ENCODE results near the gene MSH3.
"Not testable (repeated sequence)": the region's sequence is repeated elsewhere in the genome, so short reads cannot be mapped to it uniquely, and the experiment has no call there.

The MSH3 gene

DNA sequence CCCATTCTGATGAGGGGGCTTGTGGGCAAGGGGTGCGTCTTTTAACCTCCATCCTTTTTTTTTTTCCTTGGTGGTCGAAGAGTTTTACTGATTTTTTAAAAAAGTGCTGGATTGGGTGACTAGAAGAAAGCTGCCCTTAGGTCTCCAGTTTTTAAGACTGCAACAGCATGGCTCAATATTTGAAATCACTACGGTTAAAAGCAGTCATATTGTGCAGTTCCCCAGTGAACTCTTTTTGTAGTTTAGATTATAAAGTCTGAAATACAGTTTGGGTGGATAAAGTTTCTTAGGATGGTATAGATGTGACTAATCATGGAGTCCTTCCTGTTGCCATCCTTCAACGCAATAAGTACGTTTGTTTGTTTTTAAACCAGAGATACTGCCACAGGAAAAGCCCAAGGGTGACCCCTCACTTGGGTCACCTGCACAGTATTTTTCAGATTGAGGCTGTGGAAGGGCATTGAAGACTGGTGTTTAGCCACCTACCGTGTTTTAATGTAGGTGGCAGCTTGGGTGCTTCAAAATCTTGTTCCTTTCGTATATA lies 851 bp downstream of the MSH3 start:
- no peak for DNase-seq (ENCODE audit: low read depth in 2 of 2, low spot score in 1 of 2)

DNA sequence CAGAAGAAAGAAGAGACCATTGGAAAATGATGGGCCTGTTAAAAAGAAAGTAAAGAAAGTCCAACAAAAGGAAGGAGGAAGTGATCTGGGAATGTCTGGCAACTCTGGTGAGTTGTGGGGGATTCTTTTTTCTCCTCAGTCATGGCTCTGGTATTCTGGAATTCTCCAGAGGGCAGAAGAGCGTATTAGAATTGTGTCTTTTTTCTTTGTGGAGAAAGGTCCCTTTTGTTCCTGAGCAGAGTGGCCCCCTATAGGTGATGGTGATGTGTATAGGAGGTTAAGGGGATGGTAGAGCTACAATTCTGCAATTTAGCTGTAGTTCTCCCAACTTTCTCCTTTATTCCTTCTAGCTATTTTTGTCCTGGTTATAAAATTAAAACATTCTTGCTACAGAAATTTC lies 2.0 kb downstream of the MSH3 start:
- no peak for DNase-seq (ENCODE audit: low read depth in 2 of 2, low spot score in 1 of 2)

DNA sequence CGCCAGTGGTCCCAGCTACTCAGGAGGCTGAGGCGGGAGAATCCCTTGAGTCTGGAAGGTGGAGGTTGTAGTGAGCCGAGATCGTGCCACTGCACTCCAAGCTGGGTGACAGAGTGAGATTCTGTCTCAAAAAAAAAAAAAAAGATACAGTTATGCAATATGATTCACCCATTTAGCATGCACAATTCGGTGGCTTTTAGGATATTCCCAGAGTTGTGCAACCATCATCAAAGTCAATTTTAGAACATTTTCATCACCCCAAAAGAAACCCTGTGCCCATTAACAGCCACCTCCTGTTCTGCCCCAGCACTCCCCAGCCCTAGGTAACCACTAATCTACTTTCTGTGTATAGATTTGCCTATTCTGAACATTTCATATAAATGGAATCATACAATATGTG lies 4.7 kb downstream of the MSH3 start:
- no peak for DNase-seq (ENCODE audit: low read depth in 2 of 2, low spot score in 1 of 2)

DNA sequence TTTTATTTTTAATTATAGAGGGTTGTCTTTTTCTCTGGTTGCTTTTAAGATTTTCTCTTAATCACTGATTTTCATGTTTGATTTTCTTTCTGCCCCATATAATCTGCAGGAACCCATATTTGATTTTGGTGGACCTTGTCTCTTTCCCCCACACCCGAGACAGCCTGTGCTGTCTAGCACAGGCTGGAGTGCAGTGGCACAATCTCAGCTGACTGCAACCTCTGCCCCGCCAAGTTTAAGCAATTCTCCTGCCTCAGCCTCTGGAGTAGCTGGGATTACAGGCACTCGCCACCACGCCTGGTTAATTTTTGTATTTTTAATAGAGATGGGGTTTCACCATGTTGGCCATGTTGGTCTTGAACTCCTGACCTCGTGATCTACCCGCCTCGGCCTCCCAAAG lies 6.2 kb downstream of the MSH3 start:
- DNase-seq (ENCODE audit: low read depth in 2 of 2, low spot score in 1 of 2): not testable (repeated sequence)

DNA sequence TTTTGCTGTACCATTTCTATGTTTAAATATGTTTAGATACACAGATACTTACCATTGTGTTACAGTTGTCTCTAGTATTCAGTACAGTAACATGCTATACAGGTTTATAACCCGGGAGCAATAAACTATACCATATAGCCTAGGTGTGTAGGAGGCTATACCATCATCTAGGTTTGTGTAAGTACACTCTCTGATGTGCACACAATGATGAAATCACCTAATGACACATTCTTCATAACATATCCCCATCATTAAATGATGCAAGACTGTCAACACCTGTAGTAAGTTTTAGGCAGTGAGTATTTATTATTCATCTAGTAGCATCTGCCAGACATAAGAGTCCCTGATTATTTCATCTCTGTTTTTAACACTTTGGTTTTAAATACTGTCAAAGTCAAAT lies 7.7 kb downstream of the MSH3 start:
- DNase-seq (ENCODE audit: low read depth in 2 of 2, low spot score in 1 of 2): no peak

DNA sequence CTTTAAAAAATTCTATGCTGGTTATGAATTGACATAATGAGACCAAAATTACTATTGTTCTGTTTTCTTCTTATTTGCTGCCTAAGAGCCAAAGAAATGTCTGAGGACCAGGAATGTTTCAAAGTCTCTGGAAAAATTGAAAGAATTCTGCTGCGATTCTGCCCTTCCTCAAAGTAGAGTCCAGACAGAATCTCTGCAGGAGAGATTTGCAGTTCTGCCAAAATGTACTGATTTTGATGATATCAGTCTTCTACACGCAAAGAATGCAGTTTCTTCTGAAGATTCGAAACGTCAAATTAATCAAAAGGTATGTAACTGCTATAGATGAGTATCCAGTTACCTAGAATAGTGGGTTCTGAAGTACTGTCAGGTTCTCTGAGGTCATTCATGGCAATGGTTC lies 10.6 kb downstream of the MSH3 start:
- DNase-seq (ENCODE audit: low read depth in 2 of 2, low spot score in 1 of 2): no peak

DNA sequence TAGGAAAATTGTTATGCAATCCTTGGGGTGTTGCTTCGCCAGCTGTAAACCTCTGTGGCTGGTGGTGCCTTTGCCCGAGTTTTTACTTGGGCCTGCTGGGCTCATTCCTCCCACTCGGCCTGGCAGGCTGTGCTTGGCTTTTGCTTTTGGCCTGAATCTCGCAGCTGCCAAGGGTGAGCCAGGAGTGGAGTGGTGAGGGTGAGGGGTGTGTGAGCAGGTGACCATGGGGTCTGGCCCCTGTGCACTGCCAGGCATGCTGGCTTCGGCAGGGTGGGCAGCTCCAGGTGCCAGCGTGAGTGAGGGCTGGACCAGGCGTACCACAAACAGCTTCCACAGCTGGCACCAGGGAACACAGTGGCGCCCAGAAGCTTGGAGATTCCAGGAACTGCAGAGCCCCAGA lies 12.9 kb downstream of the MSH3 start:
- DNase-seq (ENCODE audit: low read depth in 2 of 2, low spot score in 1 of 2): no peak

DNA sequence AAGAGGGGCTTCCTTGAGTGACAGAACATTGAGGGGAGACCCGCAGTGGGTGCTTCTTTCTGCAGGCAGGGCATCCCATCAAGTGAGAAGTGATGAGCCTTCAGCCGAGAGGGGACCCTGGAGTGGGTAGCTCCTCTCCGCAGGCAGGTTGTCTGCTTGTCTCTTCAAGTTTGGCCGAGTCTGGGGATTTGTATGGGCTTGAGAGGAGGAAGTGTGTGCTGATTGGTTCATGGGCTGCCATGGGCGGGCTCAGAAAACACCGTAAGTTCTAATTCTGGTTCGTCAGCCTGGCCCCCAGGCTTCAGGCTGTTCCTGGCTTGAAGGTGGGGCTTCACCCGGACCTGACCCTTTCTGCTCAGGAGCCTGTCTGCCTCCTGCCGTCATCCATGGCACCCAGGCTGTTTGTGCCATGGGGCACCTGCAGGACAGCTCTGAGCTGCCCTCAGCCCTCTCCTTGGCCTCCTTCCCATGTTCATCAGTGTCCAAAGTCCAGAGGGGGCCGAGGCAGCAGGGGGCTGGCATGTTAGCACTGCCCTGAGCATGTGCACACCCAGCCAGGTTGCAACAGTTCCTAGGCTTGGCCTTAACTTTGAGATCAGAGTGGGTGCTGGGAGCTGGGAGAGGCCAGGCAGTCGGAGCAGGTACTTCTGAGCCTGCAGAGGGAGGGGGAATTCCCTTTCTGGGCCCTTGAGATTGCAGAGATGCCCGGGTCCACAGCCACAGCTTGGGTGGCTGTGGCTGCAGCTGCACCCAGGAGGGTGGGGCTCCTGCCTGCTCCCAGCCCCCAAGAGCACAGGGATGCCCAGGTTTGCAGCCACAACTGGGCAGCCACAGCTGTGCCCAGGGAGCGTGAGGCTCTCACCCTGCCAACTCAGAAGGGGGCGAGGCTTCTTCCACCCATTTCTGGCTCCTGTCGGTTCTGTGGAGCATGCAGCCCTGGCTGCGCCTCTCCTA lies 13.8 kb downstream of the MSH3 start:
- DNase-seq (ENCODE audit: low read depth in 2 of 2, low spot score in 1 of 2): no peak

DNA sequence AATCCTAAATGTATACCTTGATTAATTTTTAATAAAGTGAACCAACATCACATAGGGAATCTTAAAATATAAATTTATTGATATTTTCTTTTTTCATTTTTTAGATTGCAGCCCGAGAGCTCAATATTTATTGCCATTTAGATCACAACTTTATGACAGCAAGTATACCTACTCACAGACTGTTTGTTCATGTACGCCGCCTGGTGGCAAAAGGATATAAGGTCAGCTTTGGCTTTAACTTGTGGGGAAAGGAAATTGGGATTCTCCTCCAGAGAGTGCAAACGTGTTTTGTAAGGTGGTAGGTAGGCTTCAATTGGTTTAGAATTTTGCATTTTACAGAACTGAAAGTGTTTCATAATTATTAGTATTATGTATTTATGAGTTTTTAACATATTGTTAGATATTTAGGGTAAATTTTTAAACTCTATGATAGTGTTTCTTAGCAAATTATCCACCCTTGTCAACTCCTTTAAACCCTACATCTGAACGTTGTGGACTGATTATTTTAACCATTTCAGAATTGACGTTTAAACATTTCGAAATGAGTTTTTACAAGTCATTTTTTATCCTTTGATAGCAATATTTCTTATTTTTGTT lies 17.8 kb downstream of the MSH3 start:
- DNase-seq (ENCODE audit: low read depth in 2 of 2, low spot score in 1 of 2): peak in 1 of 2 donors; percentile 44

DNA sequence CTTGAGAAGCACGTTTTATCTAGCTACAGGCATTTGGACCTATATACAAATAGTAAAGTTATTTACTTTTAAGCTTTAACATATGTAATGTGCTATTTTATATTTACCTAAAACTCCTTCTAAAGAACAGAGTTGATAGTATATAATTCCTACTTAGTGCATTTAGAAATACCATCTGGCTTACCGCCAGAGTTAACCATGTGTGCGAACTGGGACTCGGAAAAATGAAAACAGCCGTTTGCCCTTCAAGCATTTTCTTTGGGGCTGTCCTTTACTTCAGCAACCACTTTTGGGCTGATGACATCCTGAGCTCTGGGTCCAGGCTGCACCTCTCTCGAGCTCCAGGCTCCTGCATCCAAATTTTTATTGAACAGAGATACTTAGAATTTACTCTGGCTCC lies 22.3 kb downstream of the MSH3 start:
- no peak for DNase-seq (ENCODE audit: low read depth in 2 of 2, low spot score in 1 of 2)

DNA sequence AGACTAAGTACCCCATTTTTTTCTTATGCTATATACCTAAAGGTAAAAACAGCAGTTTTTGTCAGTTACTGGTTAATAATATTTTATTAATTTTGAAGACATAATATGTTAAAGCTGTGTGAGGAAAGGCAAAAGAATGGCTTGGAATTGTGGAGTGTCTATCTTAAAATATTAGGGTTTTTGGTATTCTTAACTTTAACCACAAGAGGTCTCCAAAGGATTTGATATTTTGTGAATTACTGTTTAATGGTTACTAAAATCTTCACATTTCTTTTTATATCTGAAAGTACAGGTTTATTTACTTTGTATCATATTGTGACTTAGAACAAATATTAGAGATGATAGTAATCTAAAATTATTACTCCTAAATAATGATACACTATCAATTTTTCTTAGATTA lies 32.3 kb downstream of the MSH3 start:
- no peak for DNase-seq (ENCODE audit: low read depth in 2 of 2, low spot score in 1 of 2)

DNA sequence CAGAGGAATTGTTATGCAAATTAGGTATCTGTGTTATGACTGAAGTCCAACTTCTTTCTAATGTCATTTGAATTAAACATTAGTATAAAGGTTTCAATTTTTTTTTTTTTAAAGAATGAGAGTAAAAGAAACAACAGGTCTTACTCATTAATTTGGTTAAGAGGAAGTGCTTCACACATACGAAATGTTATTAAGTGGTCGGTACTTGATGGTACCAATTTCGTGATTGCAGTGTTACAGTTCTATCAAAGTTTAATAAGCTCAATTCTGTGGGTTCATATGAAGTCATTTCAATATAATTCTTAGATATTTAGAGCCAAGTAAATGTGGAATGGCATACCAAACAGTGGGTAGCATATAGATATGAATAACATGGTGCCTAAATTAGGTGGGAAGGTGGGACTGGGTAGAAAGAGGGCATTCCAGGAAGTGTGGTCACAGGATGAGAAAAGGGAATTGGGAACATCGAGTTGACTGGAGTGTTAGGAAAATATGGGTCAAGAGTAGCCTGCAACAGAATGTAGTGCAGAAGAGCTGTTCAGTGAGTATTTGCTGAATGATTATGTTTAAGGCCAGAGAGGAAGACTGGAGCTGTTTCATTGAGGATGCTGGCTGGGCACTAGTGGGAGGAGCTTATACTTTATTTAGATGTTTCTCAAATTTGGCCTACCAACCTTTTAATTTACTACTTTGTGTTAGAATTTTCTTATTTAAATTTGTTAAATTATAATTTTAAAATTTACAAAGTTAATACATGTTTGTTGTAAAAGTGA lies 34.4 kb downstream of the MSH3 start:
- no peak for DNase-seq (ENCODE audit: low read depth in 2 of 2, low spot score in 1 of 2)

DNA sequence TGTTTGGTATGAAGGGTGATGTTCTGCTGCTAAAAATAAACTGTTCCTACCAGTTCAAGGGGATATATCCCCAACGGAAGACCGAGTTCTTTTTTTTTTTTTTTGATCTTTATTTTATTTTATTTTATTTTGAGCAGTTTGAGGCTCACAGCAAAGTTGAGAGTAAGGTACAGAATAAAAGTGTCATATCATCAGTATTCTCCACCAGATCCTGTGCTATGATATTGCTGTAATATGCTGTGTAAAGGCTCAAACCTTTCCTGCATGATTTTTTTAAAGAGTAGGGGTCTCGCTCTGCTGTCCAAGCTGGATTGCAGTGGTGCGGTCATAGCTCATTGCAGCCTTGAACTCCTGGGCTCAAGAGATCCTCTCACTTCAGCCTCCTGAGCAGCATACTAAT lies 35.2 kb downstream of the MSH3 start:
- DNase-seq (ENCODE audit: low read depth in 2 of 2, low spot score in 1 of 2): no peak

DNA sequence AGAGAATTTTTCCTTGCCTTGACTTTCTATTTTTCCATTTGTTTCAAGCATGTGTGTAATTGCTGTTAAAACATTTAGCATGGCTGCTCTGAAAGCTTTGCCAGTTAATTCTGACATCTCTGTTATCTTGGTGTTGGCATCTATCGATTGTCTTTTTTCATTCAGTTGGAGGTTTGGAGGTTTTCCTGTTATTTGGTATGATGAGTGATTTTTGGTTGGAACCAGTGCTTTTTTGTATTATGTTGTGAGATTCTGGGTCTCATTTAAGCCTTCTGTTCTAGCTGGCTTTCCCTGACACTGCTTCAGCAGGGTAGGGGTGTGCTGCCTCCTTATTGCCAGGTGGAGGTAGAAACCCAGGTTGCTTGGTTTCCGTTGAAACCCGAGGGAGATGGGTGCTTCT lies 41.2 kb downstream of the MSH3 start:
- DNase-seq (ENCODE audit: low read depth in 2 of 2, low spot score in 1 of 2): no peak

DNA sequence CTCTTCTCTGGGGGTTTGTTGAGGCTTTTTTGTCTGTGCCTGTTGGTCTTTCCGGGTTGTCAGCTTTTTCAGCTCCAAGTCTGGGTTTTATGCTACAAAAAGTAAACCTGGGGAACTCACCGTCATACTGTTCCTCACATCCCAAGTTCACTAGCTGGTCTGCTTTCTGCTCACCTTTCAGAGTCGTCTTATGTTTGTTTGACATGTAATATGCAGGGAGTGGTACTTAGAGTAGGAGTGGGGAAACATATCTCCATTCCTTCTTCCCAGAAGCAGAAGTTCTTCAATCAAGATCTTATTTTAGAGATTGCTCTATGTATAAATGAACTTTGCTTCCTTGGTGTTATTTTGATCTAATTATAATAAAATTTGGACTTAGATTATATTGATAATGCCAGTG lies 42.0 kb downstream of the MSH3 start:
- DNase-seq (ENCODE audit: low read depth in 2 of 2, low spot score in 1 of 2): no peak

DNA sequence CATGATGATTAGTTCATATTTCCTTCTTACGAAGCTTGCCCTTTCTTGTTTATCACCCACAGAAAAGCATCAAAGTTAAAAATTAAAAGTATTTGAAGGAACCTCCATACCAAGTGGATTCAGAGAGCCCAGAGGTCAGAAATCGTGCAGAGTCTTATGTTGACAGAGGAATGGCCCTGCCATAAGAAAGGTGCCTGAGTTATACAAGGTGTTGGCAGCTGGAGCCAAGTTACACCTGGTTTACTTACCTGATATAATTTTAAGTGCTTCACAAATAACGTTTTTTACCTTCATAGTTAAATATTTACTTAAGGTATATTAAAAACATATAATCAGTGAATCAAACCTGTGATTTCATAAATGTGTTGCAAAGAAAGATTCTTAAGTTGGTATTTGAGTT lies 42.6 kb downstream of the MSH3 start:
- DNase-seq (ENCODE audit: low read depth in 2 of 2, low spot score in 1 of 2): no peak

DNA sequence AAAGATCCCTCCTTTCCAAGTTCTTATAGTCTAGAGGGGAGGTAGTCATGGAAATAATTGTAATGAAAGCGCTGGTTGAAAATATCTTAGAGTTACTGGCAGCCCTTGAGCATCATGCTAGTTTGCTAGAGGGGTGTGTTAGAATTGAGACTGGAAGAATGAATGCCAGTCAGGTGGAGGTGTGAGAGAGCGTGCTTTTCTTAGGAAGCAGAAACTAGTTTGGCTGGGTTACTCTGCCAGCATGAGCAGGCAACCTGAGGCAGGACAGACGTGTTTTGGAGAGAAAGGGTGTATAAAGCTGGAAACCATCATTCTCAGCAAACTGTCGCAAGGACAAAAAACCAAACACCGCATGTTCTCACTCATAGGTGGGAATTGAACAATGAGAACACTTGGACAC lies 43.9 kb downstream of the MSH3 start:
- DNase-seq (ENCODE audit: low read depth in 2 of 2, low spot score in 1 of 2): no peak

DNA sequence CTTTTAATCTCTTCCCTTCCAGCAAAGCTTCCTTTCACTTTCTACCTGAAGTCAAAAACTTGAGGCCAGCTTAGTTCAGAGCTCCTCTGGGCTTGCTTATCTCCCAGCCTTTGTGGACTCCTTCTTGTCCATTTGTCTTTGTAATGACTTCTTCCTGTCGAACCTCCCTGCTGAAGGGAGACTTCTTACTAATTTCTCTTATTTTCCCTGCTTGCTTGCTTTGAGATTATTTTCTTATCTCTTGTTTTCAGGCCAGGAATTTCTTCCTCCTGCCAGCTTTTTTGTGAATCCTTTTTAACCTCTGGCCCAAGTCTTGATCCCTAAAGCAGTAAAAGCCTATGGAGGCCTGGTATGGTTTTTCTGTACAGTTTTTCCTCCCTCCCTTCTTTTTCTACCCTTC lies 47.1 kb downstream of the MSH3 start:
- DNase-seq (ENCODE audit: low read depth in 2 of 2, low spot score in 1 of 2): no peak

DNA sequence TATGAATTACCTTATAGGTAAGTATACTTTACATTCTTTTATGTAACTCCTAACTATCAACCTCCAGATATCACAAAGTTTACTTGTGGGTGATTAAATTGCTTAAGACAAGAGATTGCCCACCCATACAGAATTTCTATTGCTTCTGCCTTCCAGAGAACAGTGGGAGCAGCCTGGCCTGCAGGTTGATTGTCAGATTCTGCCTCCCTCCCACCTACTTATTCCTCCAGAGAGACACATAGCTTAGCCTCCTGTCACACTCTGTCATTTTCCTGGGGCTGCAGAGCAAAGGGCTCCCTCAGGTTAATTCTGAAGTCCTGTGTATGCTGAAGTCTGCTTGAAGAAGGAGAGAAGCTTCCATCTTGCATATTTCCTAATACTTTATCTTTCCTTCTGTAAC lies 48.8 kb downstream of the MSH3 start:
- no peak for DNase-seq (ENCODE audit: low read depth in 2 of 2, low spot score in 1 of 2)

DNA sequence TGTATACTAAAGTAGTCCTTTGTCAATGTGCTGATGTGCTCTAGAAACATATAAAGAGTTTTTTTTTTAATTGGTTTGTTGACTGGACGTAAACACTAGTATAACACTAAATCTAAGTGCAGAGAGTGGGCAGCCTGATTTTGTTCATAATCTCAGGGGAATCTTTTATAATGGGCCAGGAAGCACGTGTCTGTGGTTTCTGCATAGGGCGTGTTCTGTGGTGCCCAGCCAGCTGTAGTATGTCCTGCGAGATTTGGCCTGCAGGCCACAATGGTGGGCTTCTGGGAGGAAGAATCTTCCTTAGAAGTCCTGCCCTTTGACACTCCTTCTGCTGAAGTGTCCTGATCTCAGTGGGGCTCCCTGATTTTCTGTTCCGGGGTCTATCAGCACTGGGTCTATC lies 49.3 kb downstream of the MSH3 start:
- no peak for DNase-seq (ENCODE audit: low read depth in 2 of 2, low spot score in 1 of 2)

DNA sequence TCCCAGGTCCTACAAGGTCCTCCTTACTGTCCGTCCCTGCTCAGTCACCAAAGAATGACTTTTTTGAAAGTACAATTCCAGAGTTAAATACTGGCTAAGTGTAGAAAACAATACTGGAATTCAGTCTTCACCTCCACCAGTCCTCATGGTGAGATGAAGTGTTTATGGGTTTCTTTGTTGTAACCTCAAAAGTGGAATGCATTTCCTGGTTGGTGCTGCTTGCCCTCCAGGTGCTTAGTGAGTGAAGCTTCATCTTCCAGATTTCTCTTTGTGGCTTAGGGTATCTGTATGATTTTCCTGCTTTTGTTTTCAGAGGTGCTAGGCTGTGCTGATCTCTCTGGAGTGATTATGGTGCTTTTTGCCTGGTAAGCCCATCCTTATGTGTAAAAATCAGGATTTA lies 49.8 kb downstream of the MSH3 start:
- no peak for DNase-seq (ENCODE audit: low read depth in 2 of 2, low spot score in 1 of 2)

Data from stimulated activated CD8-positive, alpha-beta memory T cell treated with anti-CD3 and anti-CD28 coated beads, Interleukin-4, amount 100 ng/mL, for 4 hours (primary cell).